Karpas-422 (cell line): ENCODE results near the gene SPEF2. TPM values are rescaled to one million over a fixed set of nuclear protein-coding genes. Genes with fewer than 3 reads are reported as not detected.

Experiments
- DNase-seq: peaks from one replicate; pipeline ENCODE4 v3.0.0-alpha.2; 2015
- H2AFZ ChIP-seq: fragments of 200-600 bp; sonication (generic); 2 replicates; pipeline ENCODE4 v1.6.1; 2014; ENCODE audit warnings: antibody characterized with exemption, low read length, mixed read lengths
- H3K27ac ChIP-seq: fragments of 200-600 bp; sonication (generic); 2 replicates; pipeline ENCODE4 v1.5.1; 2014; ENCODE audit warnings: mild to moderate bottlenecking, low read length, moderate library complexity
- H3K27me3 ChIP-seq: fragments of 200-600 bp; sonication (generic); 2 replicates; pipeline ENCODE4 v1.6.1; 2014; ENCODE audit warnings: low read length, mixed read lengths
- H3K36me3 ChIP-seq: fragments of 200-600 bp; sonication (generic); 2 replicates; pipeline ENCODE4 v1.6.1; 2014; ENCODE audit warnings: low read length, mixed read lengths; ENCODE audit not compliant: insufficient read depth
- H3K4me1 ChIP-seq: fragments of 200-600 bp; sonication (generic); 2 replicates; pipeline ENCODE4 v1.6.1; 2014; ENCODE audit warnings: mild to moderate bottlenecking, low read length, mixed read lengths
- H3K4me2 ChIP-seq: fragments of 200-600 bp; sonication (generic); 2 replicates; pipeline ENCODE4 v1.6.1; 2014; ENCODE audit warnings: low read length, low read depth, mild to moderate bottlenecking; ENCODE audit not compliant: poor library complexity, severe bottlenecking
- H3K4me3 ChIP-seq: fragments of 200-600 bp; sonication (generic); 2 replicates; pipeline ENCODE4 v1.5.1; 2014; ENCODE audit warnings: mild to moderate bottlenecking, antibody characterized with exemption, low read length, mixed read lengths
- H3K79me2 ChIP-seq: fragments of 200-600 bp; sonication (generic); 2 replicates; pipeline ENCODE4 v1.6.1; 2014; ENCODE audit warnings: mild to moderate bottlenecking, low read length, mixed read lengths
- H3K9ac ChIP-seq: fragments of 200-600 bp; sonication (generic); 2 replicates; pipeline ENCODE4 v1.6.0; 2014; ENCODE audit warnings: low read length
- H3K9me2 ChIP-seq: fragments of 200-600 bp; sonication (generic), shearing (Covaris generic); replicated peaks from 2 replicates; pipeline ENCODE4 v1.6.0; 2014; ENCODE audit warnings: mild to moderate bottlenecking, low read length, moderate library complexity; ENCODE audit not compliant: insufficient read depth
- H3K9me3 ChIP-seq: fragments of 300-700, 200-600 bp; sonication (generic); 2 replicates; pipeline ENCODE4 v1.6.1; 2014; ENCODE audit warnings: low read length, mixed read lengths
- H4K20me1 ChIP-seq: fragments of 200-600 bp; sonication (generic); 2 replicates; pipeline ENCODE4 v1.6.1; 2014; ENCODE audit warnings: mild to moderate bottlenecking, antibody characterized with exemption, low read length, low read depth; ENCODE audit not compliant: insufficient read depth
- total RNA-seq: library from RNA; depleted of rRNA; stranded (reverse); fragments of >200 nt; shearing (Covaris generic); gene quantifications from 2 replicates; pipeline ENCODE4 v1.2.3, GENCODE V29; 2014; ENCODE audit warnings: low replicate concordance

Gene SPEF2
- total RNA-seq, 1 experiment from 2014 or later = not detected

GRCh38 chr5:35741971-35742370 is 124.3 kb downstream of the SPEF2 start:
- no peak for DNase-seq
- Histone ChIP-seq H2AFZ (no peak overlapping the region), H3K79me2 (no peaks in the 10 kb centered on the region), H3K9me2 (peaks cover 4% of the 10 kb centered on the region; the same call in 1 of the 2 replicates), H3K36me3 (no peaks in the 10 kb centered on the region), H3K4me3 (no peak overlapping the region), H3K27ac (no peak overlapping the region), H3K27me3 (no peaks in the 10 kb centered on the region), H3K4me2 (no peak overlapping the region), H3K9ac (no peak overlapping the region), H3K9me3 (no peaks in the 10 kb centered on the region), H4K20me1 (no peaks in the 10 kb centered on the region), H3K4me1 (no peaks in the 10 kb centered on the region)

- Histone ChIP-seq H3K4me1 (no peaks in the 10 kb centered on the region), H3K79me2 (no peaks in the 10 kb centered on the region), H3K4me2 (no peak overlapping the region), H3K9ac (no peak overlapping the region), H3K9me2 (peaks cover 4% of the 10 kb centered on the region; the same call in 1 of the 2 replicates), H4K20me1 (no peaks in the 10 kb centered on the region), H3K27me3 (no peaks in the 10 kb centered on the region), H3K4me3 (no peak overlapping the region), H3K9me3 (no peaks in the 10 kb centered on the region), H3K36me3 (no peaks in the 10 kb centered on the region), H3K27ac (no peak overlapping the region), H2AFZ (no peak overlapping the region)
- no peak for DNase-seq
Measured at GRCh38 chr5:35743644-35744043, 126.0 kb downstream of the SPEF2 start.

DNA sequence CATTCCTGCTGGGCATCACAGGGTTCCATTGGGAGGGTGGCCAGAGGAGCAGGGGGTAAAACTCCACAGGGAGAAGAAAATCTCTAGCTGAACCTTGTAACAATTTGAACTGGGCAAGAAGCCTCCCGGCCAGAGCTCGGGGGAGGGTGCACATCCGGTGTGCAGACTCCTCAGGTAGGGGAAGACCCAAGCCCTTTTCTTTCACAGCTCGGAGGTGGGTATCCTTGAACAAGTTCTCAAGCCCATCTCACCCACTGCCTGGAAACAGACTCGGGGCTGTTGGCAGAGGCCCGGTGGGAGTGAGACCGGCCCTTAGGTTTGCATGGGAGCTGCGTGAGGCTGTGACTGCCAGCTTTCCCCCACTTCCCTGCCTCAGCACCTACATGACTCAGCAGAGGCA is 127.5 kb downstream of the SPEF2 start:
- H4K20me1 ChIP-seq = no peaks in the 10 kb centered on the region
- no peaks in the 10 kb centered on the region for H3K9me3 ChIP-seq
- no peak overlapping the region for H3K27ac ChIP-seq
- no peak overlapping the region for H3K9ac ChIP-seq
- no peaks in the 10 kb centered on the region for H3K27me3 ChIP-seq
- DNase-seq = no peak
- H3K79me2 ChIP-seq = no peaks in the 10 kb centered on the region
- no peak overlapping the region for H3K4me2 ChIP-seq
- H3K36me3 ChIP-seq = no peaks in the 10 kb centered on the region
- no peak overlapping the region for H3K4me3 ChIP-seq
- peaks cover 4% of the 10 kb centered on the region; the same call in 1 of the 2 replicates for H3K9me2 ChIP-seq
- no peak overlapping the region for H2AFZ ChIP-seq
- H3K4me1 ChIP-seq = no peaks in the 10 kb centered on the region

DNA sequence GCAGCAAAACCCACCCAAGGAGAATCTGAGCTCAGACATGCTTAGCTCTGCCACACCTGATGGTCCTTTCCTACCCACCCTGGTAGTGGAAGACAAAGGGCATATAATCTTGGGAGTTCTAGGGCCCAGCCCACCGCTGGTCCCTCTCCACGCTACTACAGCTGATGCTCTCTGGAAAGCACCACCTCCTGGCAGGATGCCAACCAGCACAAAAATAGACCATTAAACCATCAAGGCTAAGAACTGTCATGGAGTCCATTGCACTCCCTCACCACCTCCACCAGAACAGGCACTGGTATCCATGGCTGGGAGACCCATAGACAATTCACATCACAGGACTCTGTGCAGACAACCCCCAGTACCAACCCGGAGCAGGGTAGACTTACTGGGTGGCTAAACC is 128.0 kb downstream of the SPEF2 start:
- no peak overlapping the region for H2AFZ ChIP-seq
- H3K9me2 ChIP-seq = peaks cover 4% of the 10 kb centered on the region; the same call in 1 of the 2 replicates
- H3K36me3 ChIP-seq = no peaks in the 10 kb centered on the region
- no peaks in the 10 kb centered on the region for H3K79me2 ChIP-seq
- H3K9me3 ChIP-seq = no peaks in the 10 kb centered on the region
- no peak overlapping the region for H3K4me3 ChIP-seq
- no peak overlapping the region for H3K9ac ChIP-seq
- no peak for DNase-seq
- no peak overlapping the region for H3K27ac ChIP-seq
- no peaks in the 10 kb centered on the region for H4K20me1 ChIP-seq
- no peak overlapping the region for H3K4me2 ChIP-seq
- H3K27me3 ChIP-seq = no peaks in the 10 kb centered on the region
- H3K4me1 ChIP-seq = no peaks in the 10 kb centered on the region

DNA sequence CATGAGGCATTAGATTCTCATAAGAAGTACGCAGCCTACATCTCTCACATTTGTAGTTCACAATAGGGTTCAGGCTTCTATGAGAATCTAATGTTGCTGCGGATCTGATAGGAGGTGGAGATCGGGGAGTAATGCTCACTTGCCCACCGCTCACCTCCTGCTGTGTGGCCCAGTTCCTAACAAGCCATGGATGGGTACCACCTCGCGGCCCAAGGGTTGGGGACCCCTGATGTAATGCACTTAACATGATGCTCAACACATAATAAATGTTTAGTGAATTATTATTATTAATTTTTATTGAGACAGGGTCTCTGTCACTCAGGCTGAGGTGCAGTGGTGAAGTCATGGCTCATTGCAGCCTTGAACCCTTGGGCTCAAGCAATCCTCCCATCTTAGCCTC is 134.3 kb downstream of the SPEF2 start:
- no peak overlapping the region for H3K4me2 ChIP-seq
- H4K20me1 ChIP-seq = no peaks in the 10 kb centered on the region
- H3K79me2 ChIP-seq = no peaks in the 10 kb centered on the region
- no peaks in the 10 kb centered on the region for H3K36me3 ChIP-seq
- no peaks in the 10 kb centered on the region for H3K27me3 ChIP-seq
- H3K9ac ChIP-seq = no peak overlapping the region
- H3K4me3 ChIP-seq = no peak overlapping the region
- no peak overlapping the region for H3K27ac ChIP-seq
- no peaks in the 10 kb centered on the region for H3K9me3 ChIP-seq
- DNase-seq = no peak
- H3K4me1 ChIP-seq = no peaks in the 10 kb centered on the region
- H2AFZ ChIP-seq = no peak overlapping the region
- no peaks in the 10 kb centered on the region for H3K9me2 ChIP-seq

GRCh38 chr5:35753500-35753899 is 135.8 kb downstream of the SPEF2 start:
- H3K36me3 ChIP-seq = no peaks in the 10 kb centered on the region
- no peaks in the 10 kb centered on the region for H3K9me2 ChIP-seq
- H2AFZ ChIP-seq = no peak overlapping the region
- H3K9ac ChIP-seq = no peak overlapping the region
- H3K4me2 ChIP-seq = no peak overlapping the region
- H3K79me2 ChIP-seq = no peaks in the 10 kb centered on the region
- H3K4me1 ChIP-seq = no peaks in the 10 kb centered on the region
- H3K27me3 ChIP-seq = no peaks in the 10 kb centered on the region
- H3K9me3 ChIP-seq = no peaks in the 10 kb centered on the region
- H3K27ac ChIP-seq = no peak overlapping the region
- DNase-seq = no peak
- H4K20me1 ChIP-seq = no peaks in the 10 kb centered on the region
- H3K4me3 ChIP-seq = no peak overlapping the region

GRCh38 chr5:35754481-35754880 is 136.8 kb downstream of the SPEF2 start:
- no peak overlapping the region for H3K27ac ChIP-seq
- no peaks in the 10 kb centered on the region for H3K27me3 ChIP-seq
- no peaks in the 10 kb centered on the region for H3K36me3 ChIP-seq
- H3K4me3 ChIP-seq = no peak overlapping the region
- no peak overlapping the region for H2AFZ ChIP-seq
- H3K79me2 ChIP-seq = no peaks in the 10 kb centered on the region
- no peaks in the 10 kb centered on the region for H4K20me1 ChIP-seq
- H3K9me3 ChIP-seq = no peaks in the 10 kb centered on the region
- no peak overlapping the region for H3K4me2 ChIP-seq
- no peak for DNase-seq
- H3K9ac ChIP-seq = no peak overlapping the region
- no peaks in the 10 kb centered on the region for H3K4me1 ChIP-seq
- no peaks in the 10 kb centered on the region for H3K9me2 ChIP-seq

DNA sequence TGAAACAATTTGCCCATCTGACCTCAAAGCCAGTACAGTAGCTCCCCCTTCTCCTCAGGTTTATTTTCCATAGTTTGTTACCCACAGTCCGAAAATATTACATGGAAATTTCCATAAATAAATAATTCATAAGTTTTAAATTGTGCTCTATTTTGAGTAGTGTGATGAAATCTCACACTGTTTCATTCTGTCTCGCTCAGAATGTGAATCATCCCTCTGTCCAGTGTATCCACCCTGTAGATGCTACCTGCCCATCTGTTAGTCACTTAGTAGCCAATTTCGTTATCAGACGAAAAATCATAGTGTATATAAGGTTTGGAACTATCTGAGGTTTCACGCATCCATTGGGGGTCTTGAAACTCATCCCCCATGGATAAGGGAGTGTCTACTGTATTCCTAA is 138.3 kb downstream of the SPEF2 start:
- H3K27me3 ChIP-seq = no peaks in the 10 kb centered on the region
- no peaks in the 10 kb centered on the region for H3K9me2 ChIP-seq
- no peaks in the 10 kb centered on the region for H3K9me3 ChIP-seq
- no peaks in the 10 kb centered on the region for H3K36me3 ChIP-seq
- no peak overlapping the region for H3K9ac ChIP-seq
- no peaks in the 10 kb centered on the region for H3K4me1 ChIP-seq
- H3K4me2 ChIP-seq = no peak overlapping the region
- H3K4me3 ChIP-seq = no peak overlapping the region
- no peak for DNase-seq
- no peaks in the 10 kb centered on the region for H3K79me2 ChIP-seq
- no peaks in the 10 kb centered on the region for H4K20me1 ChIP-seq
- no peak overlapping the region for H2AFZ ChIP-seq
- no peak overlapping the region for H3K27ac ChIP-seq

GRCh38 chr5:35758151-35758724 is 140.6 kb downstream of the SPEF2 start:
- Histone ChIP-seq H3K4me2 (no peak overlapping the region), H3K79me2 (no peaks in the 10 kb centered on the region), H3K9ac (no peak overlapping the region), H3K4me3 (no peak overlapping the region), H4K20me1 (no peaks in the 10 kb centered on the region), H3K9me3 (no peaks in the 10 kb centered on the region), H3K27ac (no peak overlapping the region), H2AFZ (no peak overlapping the region), H3K27me3 (no peaks in the 10 kb centered on the region), H3K4me1 (no peaks in the 10 kb centered on the region), H3K9me2 (no peaks in the 10 kb centered on the region), H3K36me3 (no peaks in the 10 kb centered on the region)
- no peak for DNase-seq
